CD4-positive, alpha-beta T cell treated with Interleukin-12 subunit alpha and Interleukin-12 subunit beta, for 1 hour (primary cell): ENCODE measurements around the gene RAB31.
"Not testable (repeated sequence)": the region's sequence is repeated elsewhere in the genome, so short reads cannot be mapped to it uniquely, and the experiment has no call there.

Source experiments
- DNase-seq: peaks from one replicate; pipeline ENCODE4 v3.0.0-alpha.2; 2020

RAB31 gene

GRCh38 chr18:9868857-9869714, 161.0 kb downstream of the RAB31 start:
- DNase-seq, result no peak

GRCh38 chr18:9869715-9870430, 161.8 kb downstream of the RAB31 start:
- no peak for DNase-seq

GRCh38 chr18:9870431-9871008, 162.4 kb downstream of the RAB31 start:
- DNase-seq, result no peak

- no peak for DNase-seq
These were observed 163.2 kb downstream of the RAB31 start for GRCh38 chr18:9871244-9871746.

- no peak for DNase-seq
These were observed 164.7 kb downstream of the RAB31 start for GRCh38 chr18:9872823-9873222.

GRCh38 chr18:9874728-9875127, 166.6 kb downstream of the RAB31 start:
- DNase-seq, result no peak

GRCh38 chr18:9876212-9876866, 168.2 kb downstream of the RAB31 start:
- DNase-seq, result no peak

GRCh38 chr18:9876867-9877654, 169.0 kb downstream of the RAB31 start:
- DNase-seq, result no peak

- DNase-seq, result no peak
These were observed 169.5 kb downstream of the RAB31 start for GRCh38 chr18:9877655-9878014.

- no peak for DNase-seq
These were observed 170.0 kb downstream of the RAB31 start for GRCh38 chr18:9878095-9878494.

- no peak for DNase-seq
These were observed 170.7 kb downstream of the RAB31 start for GRCh38 chr18:9878783-9879242.

- no peak for DNase-seq
These were observed 176.0 kb downstream of the RAB31 start for GRCh38 chr18:9884090-9884489.

GRCh38 chr18:9884532-9885140, 176.5 kb downstream of the RAB31 start:
- no peak for DNase-seq

GRCh38 chr18:9885170-9886004, 177.3 kb downstream of the RAB31 start, which contains the start of gene TXNDC2:
TSS of gene TXNDC2 (plus strand) at chr18:9885973. CDS start at chr18:9886681, 708 bp downstream.
- DNase-seq, result no peak

- no peak for DNase-seq
These were observed 177.9 kb downstream of the RAB31 start for GRCh38 chr18:9886005-9886348.

- no peak for DNase-seq
These were observed 179.9 kb downstream of the RAB31 start for GRCh38 chr18:9887992-9888391.

- DNase-seq, result no peak
These were observed 182.1 kb downstream of the RAB31 start for GRCh38 chr18:9890196-9890595.

- DNase-seq, result no peak
These were observed 182.9 kb downstream of the RAB31 start for GRCh38 chr18:9890957-9891356.

- DNase-seq, result not testable (repeated sequence)
These were observed 183.4 kb downstream of the RAB31 start for GRCh38 chr18:9891515-9891914.

- DNase-seq, result no peak
These were observed 186.5 kb downstream of the RAB31 start for GRCh38 chr18:9894454-9895068.
